HG02623 (cell line): ENCODE results near the gene CDH22.

Source experiments
- ATAC-seq: cut with Tn5 transposase; IDR thresholded peaks from one replicate; pipeline ENCODE4 v1.9.1; 2021; ENCODE audit warnings: moderate library complexity; ENCODE audit not compliant: unreplicated experiment

Gene CDH22

DNA sequence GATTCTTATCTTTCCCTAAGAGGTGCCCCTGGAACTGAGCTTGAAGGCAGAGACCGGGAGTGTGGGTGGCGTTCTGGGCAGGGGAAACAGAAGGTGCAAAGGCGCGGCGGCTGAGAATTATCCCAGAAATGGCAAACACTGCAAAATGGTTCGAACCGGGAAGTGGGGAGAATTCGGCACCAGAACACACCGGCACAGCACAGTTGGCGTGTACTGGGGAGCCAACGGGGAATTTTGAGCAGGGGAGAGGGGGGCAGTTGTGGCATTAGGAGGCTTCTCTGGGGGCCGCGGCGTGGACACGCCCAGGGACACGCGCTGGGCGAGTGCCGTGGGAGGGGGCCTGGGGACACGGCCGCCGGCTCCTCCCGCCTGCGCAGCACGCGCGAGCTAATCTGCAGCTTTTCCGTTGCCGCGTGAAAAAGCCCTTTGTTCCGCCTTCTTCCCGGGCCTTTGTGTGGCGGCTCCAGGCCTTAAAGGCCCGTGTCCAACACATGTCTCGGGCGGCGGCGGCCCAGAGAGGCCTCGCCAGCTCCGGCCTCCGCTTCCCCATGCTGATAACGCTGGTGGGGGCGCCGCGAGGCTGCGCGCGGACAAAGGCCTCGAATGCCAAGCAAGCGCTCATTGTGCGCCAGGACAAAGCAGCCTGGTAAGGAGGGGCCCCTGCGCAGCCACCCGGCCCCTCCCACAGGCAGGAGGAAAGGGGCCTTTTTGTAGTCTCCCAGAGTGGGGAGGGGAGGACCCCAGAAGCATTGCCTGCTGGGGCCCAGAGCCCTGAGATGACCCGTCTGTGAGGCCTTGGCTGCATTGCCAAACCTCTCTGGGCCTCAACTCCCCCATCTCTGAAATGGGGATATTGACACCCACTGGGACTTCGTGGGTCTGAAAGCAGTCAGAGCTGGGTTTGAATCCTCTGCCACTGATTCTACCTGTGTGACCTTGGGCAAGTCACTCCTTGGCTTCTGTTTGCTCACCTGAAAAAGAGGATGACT, 107.4 kb downstream of the CDH22 start:
- no peak for ATAC-seq

DNA sequence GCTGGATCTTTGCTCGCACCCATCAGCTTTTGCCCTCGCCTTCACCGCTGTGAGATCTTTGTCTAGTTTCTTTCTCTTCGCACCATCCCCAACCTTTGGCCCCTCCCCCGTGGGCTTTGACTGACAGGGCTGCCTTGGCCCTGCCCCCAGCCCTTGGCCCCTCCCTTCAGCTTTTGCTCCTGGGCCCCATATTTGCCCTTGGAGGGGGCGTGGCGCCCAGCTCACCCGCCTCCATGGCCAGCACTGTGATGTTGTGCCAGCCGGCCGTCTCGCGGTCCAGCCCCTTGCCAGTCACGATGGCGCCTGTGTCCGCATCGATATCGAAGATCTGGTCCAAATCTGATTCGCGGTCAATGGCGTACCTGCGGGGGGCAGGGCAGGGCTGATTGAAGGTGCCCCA, 109.1 kb downstream of the CDH22 start:
- no peak for ATAC-seq

DNA sequence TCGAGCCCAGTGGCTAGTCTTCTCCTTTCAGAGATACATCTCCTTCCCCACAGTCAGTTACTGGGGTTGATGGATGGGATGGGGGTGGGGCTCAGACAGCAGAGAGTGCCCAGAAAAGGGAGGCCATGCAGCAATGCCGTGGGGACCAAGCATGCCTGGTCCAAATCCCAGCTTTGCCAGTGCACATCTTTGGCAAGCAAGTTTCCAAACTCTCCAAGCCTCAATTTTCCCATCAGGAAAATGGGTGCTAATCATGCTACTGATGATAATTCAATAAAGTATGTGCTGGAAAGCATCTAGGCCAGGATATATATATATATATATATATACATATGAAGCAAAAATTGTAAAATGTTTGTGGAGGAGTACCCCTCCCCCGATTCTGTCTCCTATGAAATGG, 111.3 kb downstream of the CDH22 start:
- no peak for ATAC-seq

DNA sequence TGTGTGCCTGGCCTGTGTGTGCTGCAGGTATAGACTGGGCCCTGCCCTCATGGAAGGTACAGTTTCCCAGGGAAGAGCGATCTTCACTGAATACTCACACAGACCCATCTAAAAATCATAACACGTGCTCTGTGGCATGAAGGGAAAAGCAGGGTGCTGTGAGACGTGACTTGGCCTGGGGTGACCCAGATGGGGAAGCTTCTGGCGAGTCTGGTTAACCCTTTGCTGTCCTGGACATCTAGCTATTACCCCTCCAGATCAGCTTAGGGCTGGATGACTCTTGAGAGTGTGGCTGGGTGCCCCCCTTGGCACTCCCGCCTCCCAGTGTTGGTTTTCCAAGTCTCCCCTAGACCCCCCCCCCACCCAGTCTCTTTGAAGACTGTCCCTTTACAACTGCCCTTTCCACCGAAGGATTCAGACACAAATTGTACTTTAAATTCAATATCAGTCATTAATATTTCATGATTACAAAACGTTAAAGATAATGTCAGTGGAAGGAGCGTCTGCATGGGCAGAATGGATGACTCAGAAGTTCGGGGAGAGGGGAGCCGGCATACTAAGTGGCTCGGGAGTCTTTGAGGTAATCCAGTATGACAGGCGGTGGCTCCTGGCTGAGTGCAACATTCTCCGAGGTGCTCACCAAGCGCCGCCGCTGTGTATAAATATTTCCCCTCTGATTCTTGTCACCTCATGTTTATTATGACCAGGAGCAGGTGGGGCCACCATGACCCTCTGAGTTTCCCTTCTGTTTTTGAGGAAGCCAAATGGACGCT, 112.8 kb downstream of the CDH22 start:
- ATAC-seq, result no peak

DNA sequence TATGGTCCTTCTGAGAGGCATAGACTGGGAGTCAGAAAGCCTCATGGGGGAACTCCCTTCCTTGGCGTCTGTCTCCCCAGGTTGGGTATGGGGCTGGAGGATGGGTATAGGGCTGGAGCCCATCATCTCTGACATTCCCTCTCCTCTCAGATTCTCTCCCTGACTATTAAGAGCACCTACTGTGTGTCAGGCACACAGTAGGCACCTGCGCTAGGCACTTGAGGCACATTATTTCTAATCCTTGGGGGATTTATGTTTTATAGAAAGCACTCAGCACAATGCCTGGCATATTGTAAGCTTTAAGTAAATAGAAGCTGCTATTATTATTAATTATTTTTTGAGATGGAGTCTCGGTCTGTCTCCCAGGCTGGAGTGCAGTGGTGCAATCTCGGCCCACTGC, 113.9 kb downstream of the CDH22 start:
- ATAC-seq, result no peak

DNA sequence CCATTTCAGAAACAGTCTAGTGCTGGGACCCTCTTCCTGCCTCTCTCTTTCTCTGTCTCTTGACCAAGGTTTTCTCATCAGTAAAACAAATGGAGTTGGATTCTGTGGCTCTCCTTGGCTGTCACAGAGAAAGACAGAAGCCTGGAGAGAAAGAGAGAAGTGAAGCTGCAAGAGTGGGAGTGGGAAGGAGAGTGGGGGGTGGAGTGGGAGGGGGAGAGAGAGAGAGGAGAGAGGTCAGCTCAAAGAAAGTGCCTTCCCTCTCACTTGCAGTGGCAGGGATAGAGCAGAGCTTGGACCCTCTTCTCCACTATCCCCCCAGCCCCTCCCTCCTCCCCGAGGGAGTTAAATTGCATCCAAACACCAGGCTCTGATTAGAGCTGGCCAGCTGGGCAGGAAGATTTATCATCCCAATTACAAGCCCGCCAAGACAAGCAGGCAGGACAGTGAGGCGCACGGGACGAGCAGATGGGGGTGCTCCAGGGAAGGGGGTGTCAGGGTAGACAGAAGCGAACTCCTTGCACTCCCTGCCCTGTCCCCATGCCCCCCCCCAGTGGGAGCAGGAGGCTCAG, 115.8 kb downstream of the CDH22 start:
- ATAC-seq, result no peak

DNA sequence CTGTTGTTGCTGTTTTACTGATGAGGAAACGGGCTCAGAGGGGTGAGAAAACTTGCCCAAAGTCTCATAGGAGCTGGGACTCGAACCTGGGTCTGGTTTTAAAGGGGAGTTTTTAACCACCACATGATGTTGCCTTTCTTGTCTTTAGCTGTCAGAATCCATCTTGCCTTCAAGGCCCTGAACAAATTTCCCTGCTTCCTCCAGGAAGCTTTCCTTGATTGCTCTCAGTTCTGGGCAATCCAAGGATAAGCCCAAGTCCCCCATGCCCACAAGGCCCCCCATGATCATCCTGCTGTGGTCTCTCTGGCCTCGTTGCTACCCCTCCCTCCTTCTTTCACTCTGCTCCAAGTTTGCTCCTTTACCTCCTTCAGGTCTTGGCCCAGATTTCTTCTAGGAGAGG, 116.7 kb downstream of the CDH22 start:
- no peak for ATAC-seq

DNA sequence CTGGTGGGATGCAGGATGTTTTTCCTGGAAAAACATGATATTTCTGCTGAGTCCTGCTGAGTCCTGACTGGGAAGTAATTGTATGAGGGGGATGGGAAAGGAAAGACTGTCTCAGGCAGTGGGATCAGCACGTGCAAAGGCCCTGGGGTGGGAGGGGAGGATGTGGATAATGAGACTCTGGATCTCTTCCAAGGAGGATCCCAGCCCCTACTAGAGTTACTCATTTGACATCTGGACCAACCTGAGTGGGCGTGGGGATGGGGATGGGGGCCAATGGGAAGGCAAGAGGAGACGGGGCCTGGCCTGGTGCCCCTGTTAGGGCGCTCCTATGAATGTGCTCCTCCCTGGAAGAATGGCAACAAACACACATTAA, 117.1 kb downstream of the CDH22 start:
- no peak for ATAC-seq

DNA sequence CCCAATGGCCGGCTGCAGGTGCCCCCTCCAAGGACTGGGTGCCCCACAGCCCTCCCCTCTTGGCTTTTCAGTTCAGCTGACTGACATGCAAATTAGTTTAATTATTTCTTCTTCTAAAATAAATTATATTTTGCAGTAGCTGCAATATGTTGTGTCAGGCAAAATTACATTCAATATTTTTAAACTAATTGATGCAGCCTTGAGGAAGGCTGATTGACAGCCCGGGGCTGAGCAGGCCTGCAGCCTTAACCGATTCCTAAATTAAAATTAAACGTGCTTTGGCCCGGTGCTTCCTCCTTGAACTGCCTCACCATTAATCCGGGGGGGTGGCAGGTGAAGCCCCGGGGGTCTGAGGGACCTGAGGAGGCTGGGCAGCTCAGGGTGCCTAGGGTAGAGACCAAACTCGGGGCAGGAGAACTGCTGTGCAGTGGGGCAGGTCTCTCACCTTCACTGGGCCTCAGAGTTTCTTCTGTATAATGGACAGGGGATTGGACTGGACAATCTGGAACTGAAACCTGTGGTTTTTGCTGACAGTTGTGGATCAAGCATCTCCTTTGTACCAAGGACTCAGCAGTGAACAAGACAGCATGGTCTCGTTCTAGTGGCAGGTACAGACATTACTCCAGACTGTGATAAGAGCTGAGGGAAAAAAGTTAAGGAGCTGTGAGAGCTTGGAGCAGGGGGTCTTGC, 117.7 kb downstream of the CDH22 start:
- no peak for ATAC-seq

DNA sequence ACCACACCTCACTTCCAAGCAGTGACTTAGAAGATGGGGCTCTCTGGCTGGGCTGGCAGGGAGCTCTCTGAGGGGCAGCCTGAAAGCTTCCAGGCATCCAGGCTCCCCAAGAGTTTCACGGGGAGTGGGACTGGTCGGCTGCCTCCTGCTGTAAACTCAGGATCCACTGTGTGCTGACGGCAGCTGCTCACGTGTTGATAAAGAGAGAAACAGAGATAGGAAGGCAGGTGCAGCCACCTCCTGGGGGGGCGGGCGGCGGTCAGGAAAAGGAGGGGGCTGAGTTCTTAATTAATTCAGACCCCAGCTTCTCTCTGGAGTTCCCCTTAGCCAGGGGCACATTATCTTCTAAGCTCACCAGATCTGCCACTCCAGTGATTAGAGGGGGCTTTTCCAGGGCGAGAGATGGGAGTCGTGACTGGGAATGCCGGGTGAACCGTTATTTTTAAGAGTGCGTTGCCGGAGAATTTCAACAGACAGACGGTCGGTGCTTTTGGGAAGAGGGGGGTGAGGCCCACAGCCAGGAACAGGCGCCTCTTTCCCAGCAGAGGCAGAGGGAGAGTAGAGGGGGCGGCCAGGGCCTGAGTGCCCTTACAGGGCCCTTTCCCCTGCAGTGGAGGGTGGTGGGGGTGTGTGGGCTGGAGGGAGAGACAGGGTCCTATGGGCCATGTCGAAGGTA, 119.3 kb downstream of the CDH22 start:
- no peak for ATAC-seq

DNA sequence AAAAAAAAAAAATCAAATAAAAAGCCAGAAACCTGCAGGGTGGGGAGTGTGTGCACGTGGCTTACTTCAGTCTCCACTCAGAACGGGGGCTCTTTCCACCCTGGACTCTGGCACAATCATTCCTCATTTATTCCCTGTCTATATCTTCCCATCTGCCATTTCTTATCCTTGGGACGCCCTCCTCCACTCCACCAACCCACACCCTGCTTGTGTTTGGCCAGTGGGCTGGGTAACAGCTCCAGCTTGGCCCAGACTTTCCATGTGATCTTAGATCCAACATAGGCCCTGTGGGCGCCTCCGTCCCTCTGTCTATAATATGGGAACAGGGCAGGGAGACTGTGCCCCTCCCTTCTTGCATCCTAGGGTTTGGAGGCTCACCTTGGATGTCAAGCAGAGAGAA, 122.1 kb downstream of the CDH22 start:
- ATAC-seq, result no peak

DNA sequence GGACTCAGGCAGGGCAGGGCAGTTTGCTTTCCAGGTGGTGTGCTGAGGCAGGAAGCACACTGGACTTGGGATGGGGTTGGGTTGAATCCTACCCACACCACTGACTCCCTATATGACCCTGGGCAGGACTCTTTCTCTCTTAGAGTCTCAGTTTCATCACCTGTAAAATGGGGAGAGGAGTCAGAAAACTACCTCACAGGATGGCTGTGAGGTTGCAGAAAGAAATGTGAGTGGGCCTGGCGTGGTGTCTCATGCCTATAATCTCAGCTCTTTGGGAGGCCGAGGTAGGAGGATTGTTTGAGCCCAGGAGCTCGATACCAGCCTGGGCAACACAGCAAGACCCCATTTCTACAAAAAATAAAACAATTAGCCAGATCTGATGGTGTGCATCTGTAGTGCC, 122.9 kb downstream of the CDH22 start:
- ATAC-seq, result no peak

DNA sequence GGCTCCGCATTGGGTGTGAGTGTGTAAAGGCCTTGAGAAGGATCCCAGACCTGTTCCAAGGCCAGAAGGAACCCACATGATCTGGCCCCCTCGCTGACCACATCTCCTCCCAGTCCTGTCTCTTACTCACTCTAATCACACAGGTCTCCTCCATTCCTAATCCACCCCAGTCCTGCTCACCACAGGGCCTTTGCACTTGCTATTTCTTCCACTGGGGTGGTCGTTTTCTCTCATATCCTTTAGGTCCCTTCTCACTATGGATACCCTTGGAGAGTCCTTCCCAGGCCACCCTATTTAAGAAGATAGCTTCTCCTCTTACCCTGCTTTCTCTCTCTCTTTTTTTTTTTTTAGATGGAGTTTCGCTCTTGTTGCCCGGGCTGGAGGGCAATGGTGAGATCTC, 124.5 kb downstream of the CDH22 start:
- ATAC-seq, result no peak

DNA sequence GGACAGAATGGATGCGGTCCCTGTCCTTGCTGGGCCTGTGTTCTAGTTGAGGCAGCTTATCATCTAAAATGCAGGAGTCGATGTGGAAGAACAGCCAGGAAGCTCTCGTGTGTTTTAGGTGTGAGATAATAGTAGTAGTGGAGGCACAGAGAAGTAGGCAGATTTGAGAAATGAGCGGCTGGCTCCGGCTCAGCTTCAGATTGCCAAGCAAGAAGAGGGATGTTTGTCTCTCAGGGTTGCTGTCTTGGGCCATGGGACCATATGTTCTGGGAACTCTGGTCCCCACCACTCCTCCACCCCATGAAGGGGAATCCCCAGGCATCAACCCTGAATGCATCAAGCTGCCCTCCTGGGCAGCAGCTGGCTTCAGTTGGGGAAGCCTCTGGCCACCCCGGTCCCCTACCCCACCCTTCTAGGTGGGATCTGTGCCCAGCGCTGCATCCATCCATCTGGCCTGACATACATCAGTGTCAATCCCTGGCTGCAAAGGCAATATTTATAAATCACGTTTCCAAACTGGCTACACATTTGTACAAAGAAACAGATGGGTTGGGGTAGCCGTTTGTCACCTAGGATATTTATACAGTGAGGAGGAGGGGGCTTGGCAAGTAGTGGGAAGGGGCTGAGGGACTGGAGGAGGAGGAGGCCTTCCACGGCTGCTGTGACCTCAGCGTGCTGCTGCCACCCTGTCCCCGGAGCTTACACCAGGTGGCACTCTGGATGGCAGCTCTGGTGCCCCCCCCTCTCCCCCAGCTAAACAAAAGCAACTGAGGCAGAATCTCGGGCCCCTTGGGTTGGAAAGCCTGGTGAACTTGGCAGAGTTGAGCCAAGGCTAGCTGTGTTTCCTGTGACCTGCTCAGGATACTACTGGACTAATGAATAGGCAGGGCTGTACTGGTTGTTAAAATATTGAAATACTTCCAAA, 125.8 kb downstream of the CDH22 start:
- no peak for ATAC-seq

DNA sequence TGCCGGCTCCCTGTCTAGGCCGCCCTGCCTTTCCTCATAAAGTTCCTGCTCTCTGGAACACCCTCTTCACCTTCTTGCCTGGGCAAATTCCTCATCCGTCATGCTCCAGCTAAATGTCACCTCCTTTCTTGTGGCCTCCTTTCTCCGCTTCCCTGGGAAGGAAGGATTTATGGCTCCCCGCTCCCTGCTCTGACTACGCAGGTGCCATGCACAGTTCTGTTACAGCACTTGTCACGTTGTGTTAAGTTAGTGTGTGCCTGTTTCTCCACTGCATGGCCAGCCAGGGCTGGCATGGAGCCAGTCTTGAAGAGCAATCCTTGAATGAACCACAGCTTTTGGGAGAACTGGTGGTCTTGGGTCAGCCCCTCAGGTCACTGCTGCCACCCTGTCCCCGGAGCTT, 128.4 kb downstream of the CDH22 start:
- no peak for ATAC-seq

DNA sequence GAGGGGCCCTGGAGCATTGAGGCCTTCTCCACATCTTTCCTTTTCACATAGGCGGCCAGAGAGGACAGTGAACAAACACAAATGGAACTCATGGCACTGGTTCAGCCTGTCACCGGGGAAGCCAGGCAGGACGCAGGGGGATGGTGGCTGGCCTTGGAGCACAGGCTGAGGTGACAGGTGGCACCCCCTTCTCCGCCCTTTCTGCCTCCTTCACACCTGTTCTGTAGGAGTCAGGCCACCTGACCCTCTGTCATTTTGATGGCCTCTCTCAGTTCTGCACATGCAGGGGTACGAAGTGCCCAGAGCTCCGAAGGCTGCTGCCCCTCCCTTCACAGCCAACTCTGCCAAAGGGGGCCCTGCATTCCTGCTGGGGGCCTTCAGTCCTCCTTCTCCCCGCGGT, 129.4 kb downstream of the CDH22 start:
- ATAC-seq, result no peak

DNA sequence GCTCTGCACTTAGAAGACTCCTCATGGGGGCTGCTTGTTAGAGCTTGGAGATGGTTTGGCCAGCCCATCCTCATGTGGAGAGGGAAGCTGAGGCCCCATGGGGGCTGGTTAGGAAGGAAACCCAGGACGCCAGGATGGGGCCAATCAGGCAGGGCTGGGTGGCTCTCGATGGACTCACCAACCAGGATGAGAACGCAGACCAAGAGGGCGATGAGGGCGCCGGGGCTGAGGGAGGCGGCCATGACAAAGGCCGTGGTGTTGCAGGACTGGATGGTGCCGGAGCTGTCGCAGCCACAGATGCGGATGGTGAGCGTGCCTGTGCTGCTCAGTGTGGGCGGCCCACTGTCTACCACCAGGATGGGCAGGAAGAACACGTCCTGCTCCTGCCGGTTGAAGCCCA, 130.5 kb downstream of the CDH22 start:
- ATAC-seq, result no peak

DNA sequence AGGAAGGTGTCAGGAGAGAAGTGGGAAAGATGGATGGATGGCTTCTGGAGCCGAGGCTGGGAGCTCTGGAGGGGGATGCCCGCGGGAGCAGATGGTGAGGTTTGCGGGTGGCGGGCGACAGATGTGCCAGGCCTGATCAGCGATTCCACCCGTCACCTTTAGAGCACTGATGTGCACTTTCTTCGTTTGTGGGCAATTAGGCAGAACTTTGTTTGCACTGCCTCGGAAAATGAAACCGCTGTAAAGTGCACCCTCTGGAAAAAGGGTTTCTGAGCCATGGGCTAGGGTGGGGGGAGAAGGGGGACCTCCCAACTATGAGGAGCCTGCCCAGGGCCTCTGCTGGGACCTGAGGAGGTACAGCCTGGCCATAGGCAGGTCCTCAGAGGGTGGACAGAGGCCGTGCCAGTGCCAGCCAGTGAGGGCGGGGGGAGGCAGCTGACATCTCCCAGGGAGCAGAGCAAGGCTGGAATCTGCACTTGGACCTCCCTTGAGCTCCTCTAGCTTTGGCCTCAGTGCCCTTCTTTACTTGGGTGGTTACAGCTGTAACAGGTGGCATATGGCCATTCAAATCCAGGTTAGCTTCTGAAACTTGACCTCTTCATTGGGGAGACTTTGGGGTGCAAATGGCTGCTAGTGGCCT, 131.4 kb downstream of the CDH22 start:
- ATAC-seq, result no peak

DNA sequence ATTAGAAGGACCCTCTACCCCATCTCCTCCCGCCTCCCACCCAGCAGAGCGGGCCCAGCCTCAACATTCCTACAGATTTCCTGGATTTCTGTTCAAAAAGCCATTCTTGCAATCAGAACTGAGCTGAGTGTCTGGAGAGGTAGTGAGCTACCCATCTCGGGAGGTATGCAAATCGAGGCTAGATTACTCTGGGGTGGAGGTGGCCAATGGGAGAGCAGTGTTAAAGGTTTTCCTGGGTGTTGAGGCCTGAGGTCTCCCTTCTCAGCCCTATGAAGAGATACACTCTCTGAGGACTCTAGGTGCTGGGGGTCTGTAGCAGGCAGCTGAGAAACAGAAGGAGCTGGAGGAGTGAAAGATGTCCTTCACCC, 133.2 kb downstream of the CDH22 start:
- ATAC-seq, result no peak
